Heart left ventricle (tissue), 16 donors: ENCODE results near the gene PCDHGA6. TPM values are rescaled to one million over a fixed set of nuclear protein-coding genes. Genes with fewer than 3 reads are reported as not detected.
"Not testable (repeated sequence)": the region's sequence is repeated elsewhere in the genome, so short reads cannot be mapped to it uniquely, and the experiment has no call there.

Source experiments
- ATAC-seq, 4 donors: fragments of 200-7000 bp; cut with Tn5 transposase; one replicate each; pipeline ENCODE4 v1.9.1; 2020 to 2022; ENCODE audit warnings: moderate library complexity in 4 of 4, mild to moderate bottlenecking in 3 of 4, moderate number of reproducible peaks in 1 of 4
- DNase-seq, 5 donors: peaks; one replicate each; pipeline ENCODE4 v3.0.0-alpha.2; 2020
- H3K27ac ChIP-seq, 12 donors: fragments of 200-600 bp; sonication (generic) in 4 of 12; one replicate each; pipeline versions ENCODE4 v1.5.0 to v1.8.0; 2016 to 2022; ENCODE audit warnings: mild to moderate bottlenecking in 2 of 12
- H3K27me3 ChIP-seq, 9 donors: fragments of 200-600 bp; sonication (generic) in 2 of 9; one replicate each; pipeline versions ENCODE4 v1.5.1 to v1.8.0; 2016 to 2022; ENCODE audit warnings: mild to moderate bottlenecking in 3 of 9
- H3K36me3 ChIP-seq, 9 donors: fragments of 200-600 bp; sonication (generic) in 2 of 9; one replicate each; pipeline versions ENCODE4 v1.5.0 to v1.8.0; 2018 to 2022; ENCODE audit warnings: mild to moderate bottlenecking in 2 of 9
- H3K4me1 ChIP-seq, 12 donors: fragments of 200-600 bp; sonication (generic) in 4 of 12; one replicate each; pipeline versions ENCODE4 v1.5.0 to v1.8.0; 2016 to 2022; ENCODE audit warnings: mild to moderate bottlenecking in 3 of 12
- H3K4me3 ChIP-seq, 12 donors: fragments of 200-600 bp; sonication (generic) in 4 of 12; one replicate each; pipeline versions ENCODE4 v1.5.0 to v1.8.0; 2017 to 2022; ENCODE audit warnings: mild to moderate bottlenecking in 9 of 12, moderate library complexity in 4 of 12
- H3K9me3 ChIP-seq, 12 donors: fragments of 200-600 bp; sonication (generic) in 4 of 12; one replicate each; pipeline versions ENCODE4 v1.5.0 to v1.8.0; 2016 to 2022; ENCODE audit warnings: mild to moderate bottlenecking in 1 of 12
- POLR2A ChIP-seq, 2 donors: fragments of 450-650 bp; IDR thresholded peaks; one replicate each; pipeline ENCODE4 v1.6.1; 2017; ENCODE audit warnings: antibody characterized with exemption in 2 of 2, mild to moderate bottlenecking in 2 of 2, moderate library complexity in 2 of 2
- WGBS, 4 donors: extraction: QIAGEN DNeasy Blood & Tissue Kit in 2 of 4; methylation state at CpG; one replicate each; pipeline versions ENCODE4 v1.1.5 to v1.1.7; 2013 to 2018; 5-methylcytosine and 5-hydroxymethylcytosine counted together
- intact Hi-C, 10 donors: fragments of 100-400 bp; cut with DNase I; formaldehyde crosslinking; loops; one replicate each; pipeline versions ENCODE4 v1.11.1 to v1.14.2; 2022
- polyA plus RNA-seq, 2 donors: library from polyadenylated mRNA; stranded (reverse); fragments of 200-250 nt; gene quantifications; one replicate each; pipeline ENCODE4 v1.2.3, GENCODE V29; 2013
- total RNA-seq, 9 donors: library from RNA; depleted of rRNA in 2 of 9; stranded (reverse); fragments of >200 nt in 2 of 9; fragmentation: NEBNext Ultra II Directional in 3 of 9; extraction: Animal tissue kit (Norgen Biotek cat#: 25700) in 3 of 9; gene quantifications; one replicate each; pipeline versions ENCODE4 v1.1.0 to v1.2.4, GENCODE V29; 2016 to 2023
- TF ChIP-seq, protein P1 (sequence below), 12 donors: fragments of 200-600 bp; sonication (generic) in 4 of 12; IDR thresholded peaks; one replicate each; pipeline versions ENCODE4 v1.5.0 to v1.8.0; 2018 to 2022; ENCODE audit warnings: antibody characterized with exemption in 12 of 12, mild to moderate bottlenecking in 5 of 12
- donor health status: ischemic (EF 13 %, LVEDD 7.1; RV severe dilation, severe dysfunction).
- donor health status: healthy with polysubstance abuse.
- donor health status: DM: no; HTN: yes; CAD: no.
- donor health status: DM: no; HTN: no; CAD: no.
- donor health status: ischemic (EF 25% LVEDD 6.9; RV normal size, moderate dysfunction).
- donor health status: ischemic (EF 25% LVEDD 5.7; RV mildly dilated, moderate dysfunction).
- donor health status: healthy.
- donor health status: DM: yes; HTN: yes; CAD: no.
- donor health status: ischemic (EF 35%, LVEDD 5.7; RV mildly dilated, moderate dysfunction).
- donor health status: nonischemic (EF 11% LVEDD 7.7; RV severe dilation, severe dysfunction).
- donor health status: DM: yes; HTN: yes; CAD: no.
- donor health status: PGD.
- donor health status: ischemic (EF 29% LVEDD 5.4; RV normal size, mild dysfunction).
- donor health status: nonischemic (EF 23%, LVEDD 6.1; RV moderate dilation, normal function).

Gene PCDHGA6
- total and polyA plus RNA-seq, 11 donors = 2.2 to 10.3 (median 7.4) TPM

DNA sequence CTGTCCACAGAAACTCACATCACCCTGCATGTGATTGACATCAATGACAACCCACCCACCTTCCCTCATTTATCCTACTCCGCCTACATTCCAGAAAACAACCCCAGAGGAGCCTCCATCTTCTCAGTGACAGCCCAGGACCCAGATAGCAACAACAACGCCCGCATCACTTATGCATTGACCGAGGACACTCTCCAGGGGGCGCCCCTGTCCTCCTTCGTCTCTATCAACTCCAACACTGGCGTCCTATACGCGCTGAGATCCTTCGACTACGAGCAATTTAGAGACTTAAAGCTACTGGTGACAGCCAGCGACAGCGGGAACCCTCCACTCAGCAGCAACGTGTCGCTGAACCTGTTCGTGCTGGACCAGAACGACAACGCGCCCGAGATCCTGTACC, 28.4 kb upstream of the PCDHGA6 start:
- peaks cover 0 to 18% (median 0%) of the 10 kb centered on the region in 9 donors for H3K27me3 ChIP-seq
- H3K4me3 ChIP-seq = peak overlapping the region in 7 of 12 donors; percentile 32 to 64 (median 54)
- peaks cover 0 to 11% (median 0%) of the 10 kb centered on the region in 12 donors for H3K4me1 ChIP-seq
- DNase-seq (peak in 1 of 5 donors; percentile 43), ATAC-seq (no peak)
- TF ChIP-seq POLR2A (IDR thresholded peaks at IDR 0.05) = no peak
- TF ChIP-seq, protein P1, sequence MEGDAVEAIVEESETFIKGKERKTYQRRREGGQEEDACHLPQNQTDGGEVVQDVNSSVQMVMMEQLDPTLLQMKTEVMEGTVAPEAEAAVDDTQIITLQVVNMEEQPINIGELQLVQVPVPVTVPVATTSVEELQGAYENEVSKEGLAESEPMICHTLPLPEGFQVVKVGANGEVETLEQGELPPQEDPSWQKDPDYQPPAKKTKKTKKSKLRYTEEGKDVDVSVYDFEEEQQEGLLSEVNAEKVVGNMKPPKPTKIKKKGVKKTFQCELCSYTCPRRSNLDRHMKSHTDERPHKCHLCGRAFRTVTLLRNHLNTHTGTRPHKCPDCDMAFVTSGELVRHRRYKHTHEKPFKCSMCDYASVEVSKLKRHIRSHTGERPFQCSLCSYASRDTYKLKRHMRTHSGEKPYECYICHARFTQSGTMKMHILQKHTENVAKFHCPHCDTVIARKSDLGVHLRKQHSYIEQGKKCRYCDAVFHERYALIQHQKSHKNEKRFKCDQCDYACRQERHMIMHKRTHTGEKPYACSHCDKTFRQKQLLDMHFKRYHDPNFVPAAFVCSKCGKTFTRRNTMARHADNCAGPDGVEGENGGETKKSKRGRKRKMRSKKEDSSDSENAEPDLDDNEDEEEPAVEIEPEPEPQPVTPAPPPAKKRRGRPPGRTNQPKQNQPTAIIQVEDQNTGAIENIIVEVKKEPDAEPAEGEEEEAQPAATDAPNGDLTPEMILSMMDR (IDR thresholded peaks at IDR 0.05) = peak in 4 of 12 donors; percentile 7 to 29 (median 16)
- H3K27ac ChIP-seq = peak overlapping the region in 2 of 12 donors; percentile 81 to 82
- peaks cover 0 to 97% (median 33%) of the 10 kb centered on the region in 12 donors for H3K9me3 ChIP-seq
- 28 to 36% (median 34%) methylated on average over 13 to 20 of the region's 20 CpGs for WGBS, 4 donors
- H3K36me3 ChIP-seq = peaks cover 0 to 7% (median 0%) of the 10 kb centered on the region in 9 donors
- intact Hi-C loops = loop anchor here in 1 of 10 donors (10.0 kb wide), 1 partner anchor 59 kb away; the partner anchor contains the start of genes PCDHGA9 and PCDHGB6

DNA sequence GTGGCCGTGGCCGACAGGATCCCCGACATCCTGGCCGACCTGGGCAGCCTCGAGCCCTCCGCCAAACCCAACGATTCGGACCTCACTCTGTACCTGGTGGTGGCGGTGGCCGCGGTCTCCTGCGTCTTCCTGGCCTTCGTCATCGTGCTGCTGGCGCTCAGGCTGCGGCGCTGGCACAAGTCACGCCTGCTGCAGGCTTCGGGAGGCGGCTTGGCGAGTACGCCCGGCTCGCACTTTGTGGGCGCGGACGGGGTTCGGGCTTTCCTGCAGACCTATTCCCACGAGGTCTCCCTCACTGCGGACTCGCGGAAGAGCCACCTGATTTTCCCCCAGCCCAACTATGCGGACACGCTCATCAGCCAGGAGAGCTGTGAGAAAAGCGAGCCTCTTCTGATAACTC, 27.7 kb upstream of the PCDHGA6 start:
- 34 to 52% (median 42%) methylated on average over 7 to 28 of the region's 35 CpGs for WGBS, 4 donors
- not testable (repeated sequence) for DNase-seq, ATAC-seq
- Histone ChIP-seq H3K9me3 (peaks cover 0 to 97% (median 35%) of the 10 kb centered on the region in 12 donors), H3K36me3 (peaks cover 0 to 11% (median 0%) of the 10 kb centered on the region in 9 donors), H3K4me1 (peaks cover 0 to 15% (median 0%) of the 10 kb centered on the region in 12 donors), H3K27ac (peak overlapping the region in 1 of 12 donors; percentile 22), H3K4me3 (peak overlapping the region in 7 of 12 donors; percentile 4 to 54 (median 24)), H3K27me3 (peaks cover 0 to 22% (median 0%) of the 10 kb centered on the region in 9 donors)
- intact Hi-C loops = loop anchor here in 1 of 10 donors (10.0 kb wide), 1 partner anchor 59 kb away; the partner anchor contains the start of genes PCDHGA9 and PCDHGB6

DNA sequence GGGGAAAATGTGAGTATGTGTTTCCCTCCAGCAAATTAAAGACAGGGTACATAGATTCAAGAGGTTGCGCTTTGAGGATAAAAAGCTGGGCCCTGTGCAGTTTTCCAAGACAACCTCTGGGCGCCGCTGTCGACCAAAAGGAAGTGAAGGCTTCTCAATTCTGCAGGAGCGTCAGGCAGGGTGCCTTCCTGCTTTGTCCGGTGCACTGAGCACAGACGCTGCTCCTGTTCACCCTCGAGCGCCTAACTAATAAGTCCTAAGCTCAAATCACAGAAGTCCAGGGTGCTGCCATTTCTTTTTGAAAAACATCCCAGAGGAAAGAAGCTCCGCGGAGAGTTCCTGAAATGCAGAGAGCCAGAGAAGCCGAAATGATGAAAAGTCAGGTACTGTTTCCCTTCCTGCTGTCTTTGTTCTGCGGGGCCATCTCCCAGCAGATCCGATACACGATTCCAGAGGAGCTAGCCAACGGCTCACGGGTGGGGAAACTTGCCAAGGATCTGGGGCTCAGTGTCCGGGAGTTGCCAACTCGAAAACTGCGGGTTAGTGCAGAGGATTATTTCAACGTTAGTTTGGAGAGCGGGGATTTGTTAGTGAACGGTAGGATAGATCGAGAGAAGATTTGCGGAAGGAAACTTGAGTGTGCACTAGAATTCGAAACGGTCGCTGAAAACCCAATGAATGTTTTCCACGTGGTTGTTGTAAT, 23.6 kb upstream of the PCDHGA6 start, which contains the start of gene PCDHGB1:
TSS of gene PCDHGB1 (plus strand) at position 183 of the 703 bp plus-strand sequence. CDS start at position 345, 162 bp downstream.
- WGBS, 4 donors = 20 to 36% (median 27%) methylated on average over 29 of the region's 29 CpGs
- peak; percentile 71 to 83 (median 80) for ATAC-seq
- Histone ChIP-seq H3K4me3 (peak within 1 kb of the TSS in 9 of 12 donors; percentile 17 to 39 (median 31)), H3K4me1 (peaks cover 0 to 19% (median 2%) of the 10 kb centered on the region in 12 donors), H3K9me3 (peaks cover 0 to 94% (median 36%) of the 10 kb centered on the region in 12 donors), H3K27me3 (peaks cover 0 to 21% (median 0%) of the 10 kb centered on the region in 9 donors), H3K27ac (peak within 1 kb of the TSS in 2 of 12 donors; percentile 30 to 41), H3K36me3 (peaks cover 0 to 16% (median 0%) of the 10 kb centered on the region in 9 donors)
- intact Hi-C loops = loop anchor here in 2 of 10 donors (10.0 kb wide), 2 partner anchors 55 to 175 kb away; partner anchors contain the start of genes PCDHGA9 (in 1 of the 2) and PCDHGB6 (in 1 of the 2)
- peak in 3 of 5 donors; percentile 52 to 71 (median 70) for DNase-seq
- TF ChIP-seq, protein P1 (IDR thresholded peaks at IDR 0.05) = peak; percentile 31 to 70 (median 49)
- TF ChIP-seq POLR2A (IDR thresholded peaks at IDR 0.05) = no peak

DNA sequence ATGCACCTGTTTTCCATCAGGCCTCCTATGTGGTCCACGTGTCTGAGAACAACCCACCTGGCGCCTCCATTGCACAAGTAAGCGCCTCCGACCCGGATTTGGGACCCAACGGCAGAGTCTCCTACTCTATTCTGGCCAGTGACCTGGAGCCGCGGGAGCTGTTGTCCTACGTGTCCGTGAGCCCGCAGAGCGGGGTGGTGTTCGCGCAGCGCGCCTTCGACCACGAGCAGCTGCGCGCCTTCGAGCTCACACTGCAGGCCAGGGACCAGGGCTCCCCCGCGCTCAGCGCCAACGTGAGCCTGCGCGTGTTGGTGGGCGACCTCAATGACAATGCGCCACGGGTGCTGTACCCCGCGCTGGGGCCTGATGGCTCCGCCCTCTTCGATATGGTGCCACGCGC, 22.1 kb upstream of the PCDHGA6 start:
- peaks cover 0 to 97% (median 45%) of the 10 kb centered on the region in 12 donors for H3K9me3 ChIP-seq
- no peak overlapping the region for H3K4me3 ChIP-seq
- 34 to 61% (median 49%) methylated on average over 11 to 35 of the region's 36 CpGs for WGBS, 4 donors
- TF ChIP-seq, protein P1 (IDR thresholded peaks at IDR 0.05) = no peak
- TF ChIP-seq POLR2A (IDR thresholded peaks at IDR 0.05) = no peak
- H3K4me1 ChIP-seq = peaks cover 0 to 22% (median 2%) of the 10 kb centered on the region in 12 donors
- no peak for DNase-seq
- intact Hi-C loops = loop anchor here in 1 of 10 donors (10.0 kb wide), 1 partner anchor 173 kb away; no protein-coding TSS in a partner anchor
- ATAC-seq = no peak
- H3K36me3 ChIP-seq = peaks cover 0 to 24% (median 0%) of the 10 kb centered on the region in 9 donors
- peaks cover 0 to 21% (median 0%) of the 10 kb centered on the region in 9 donors for H3K27me3 ChIP-seq
- no peak overlapping the region for H3K27ac ChIP-seq
